Measurements from ENCODE around the gene HTR3A.
A peak's percentile ranks its signal among the peaks of the same experiment; 100 is the strongest.

Gene HTR3A

DNA sequence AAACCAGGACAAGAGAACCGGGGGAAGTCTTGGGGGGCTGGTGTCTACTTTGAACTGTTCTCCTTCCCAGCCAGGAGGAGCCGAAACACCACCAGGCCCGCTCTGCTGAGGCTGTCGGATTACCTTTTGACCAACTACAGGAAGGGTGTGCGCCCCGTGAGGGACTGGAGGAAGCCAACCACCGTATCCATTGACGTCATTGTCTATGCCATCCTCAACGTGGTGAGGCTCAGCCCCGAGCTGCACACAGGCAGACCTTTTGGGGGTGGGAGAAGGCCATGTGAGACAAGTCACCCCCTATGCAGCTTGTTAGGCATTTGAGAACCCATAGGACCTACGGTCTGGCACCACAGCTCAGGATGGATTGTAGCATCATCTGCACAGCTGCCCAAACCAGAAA lies 2.8 kb downstream of the HTR3A start:
- DNase-seq (ENCODE audit: low read depth in 2 of 2, low spot score in 1 of 2) = no peak

DNA sequence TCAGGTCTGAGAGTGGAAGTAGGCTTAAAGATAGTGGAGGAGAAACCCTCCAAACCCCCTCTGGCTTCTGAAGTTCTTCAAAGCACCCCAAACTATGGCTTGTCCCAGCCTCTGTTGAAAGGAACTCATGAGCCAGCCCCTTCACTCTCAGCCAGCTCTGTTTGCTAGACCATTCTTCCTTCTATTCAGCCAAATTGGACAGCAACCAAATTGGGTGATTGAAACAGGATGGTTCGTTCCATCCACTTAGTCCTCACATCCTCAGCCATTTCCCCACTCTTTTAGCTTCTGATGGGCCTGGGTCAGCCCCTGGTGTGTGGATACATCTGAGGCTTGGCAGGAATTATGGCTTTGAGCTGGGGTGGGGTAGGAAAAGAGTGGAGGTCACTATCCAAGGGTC lies 4.5 kb downstream of the HTR3A start:
- no peak for DNase-seq (ENCODE audit: low read depth in 2 of 2, low spot score in 1 of 2)

DNA sequence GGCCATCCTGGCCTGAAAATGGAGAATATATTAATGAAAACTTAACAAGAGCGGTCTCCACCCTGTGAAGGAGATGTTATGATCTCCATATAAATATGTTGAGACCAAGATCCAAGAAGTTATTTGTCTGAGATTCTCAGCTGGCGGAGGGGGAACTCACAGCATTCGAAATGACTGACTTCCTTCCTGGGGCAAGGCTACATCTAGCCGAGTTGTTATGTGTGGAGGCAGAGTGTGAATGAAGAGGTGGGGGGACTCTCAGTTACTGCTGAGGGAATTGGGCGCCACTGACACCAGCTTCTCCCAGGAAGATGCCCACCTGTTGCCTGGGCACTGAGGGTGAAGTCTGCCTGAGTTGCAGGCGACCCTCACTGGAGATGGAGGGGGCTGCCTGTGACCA lies 5.9 kb downstream of the HTR3A start:
- no peak for DNase-seq (ENCODE audit: low read depth in 2 of 2, low spot score in 1 of 2)

DNA sequence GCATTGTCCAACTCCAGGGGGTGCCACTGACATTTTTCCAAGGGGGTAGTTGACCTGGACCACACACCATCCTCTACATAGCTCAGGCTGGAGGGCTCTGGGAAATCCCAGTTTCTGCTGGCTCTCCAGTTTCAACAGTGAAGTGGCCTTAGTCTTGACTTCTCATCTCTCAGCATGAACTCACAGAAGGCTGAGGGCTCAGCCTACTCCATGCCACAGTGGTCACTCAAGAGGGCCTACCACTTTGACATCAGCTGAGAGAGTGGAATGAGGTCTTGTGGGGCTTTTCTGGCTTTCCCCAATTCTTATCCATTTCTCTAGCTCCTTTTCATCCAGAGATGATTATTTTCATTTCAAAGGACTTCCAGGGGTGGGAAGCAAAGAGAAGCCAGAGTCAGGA lies 7.4 kb downstream of the HTR3A start:
- DNase-seq (ENCODE audit: low read depth in 2 of 2, low spot score in 1 of 2) = no peak

DNA sequence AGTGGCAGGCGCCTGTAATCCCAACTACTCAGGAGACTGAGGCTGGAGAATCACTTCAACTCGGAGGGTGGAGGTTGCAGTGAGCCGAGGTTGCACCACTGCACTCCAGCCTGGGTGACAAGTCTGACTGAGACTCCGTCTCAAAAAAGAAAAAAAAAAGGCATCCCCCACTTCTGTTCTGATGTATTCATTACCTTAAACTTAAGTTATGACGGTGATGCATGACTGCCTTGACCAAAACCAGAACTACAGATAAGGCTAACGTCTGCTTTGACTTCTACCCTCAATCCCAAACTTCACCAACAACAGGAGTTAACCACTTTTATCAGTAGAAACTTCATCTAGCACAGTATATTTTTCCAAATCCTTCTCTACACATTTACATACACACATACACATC lies 9.9 kb downstream of the HTR3A start:
- no peak for DNase-seq (ENCODE audit: low read depth in 2 of 2, low spot score in 1 of 2)

DNA sequence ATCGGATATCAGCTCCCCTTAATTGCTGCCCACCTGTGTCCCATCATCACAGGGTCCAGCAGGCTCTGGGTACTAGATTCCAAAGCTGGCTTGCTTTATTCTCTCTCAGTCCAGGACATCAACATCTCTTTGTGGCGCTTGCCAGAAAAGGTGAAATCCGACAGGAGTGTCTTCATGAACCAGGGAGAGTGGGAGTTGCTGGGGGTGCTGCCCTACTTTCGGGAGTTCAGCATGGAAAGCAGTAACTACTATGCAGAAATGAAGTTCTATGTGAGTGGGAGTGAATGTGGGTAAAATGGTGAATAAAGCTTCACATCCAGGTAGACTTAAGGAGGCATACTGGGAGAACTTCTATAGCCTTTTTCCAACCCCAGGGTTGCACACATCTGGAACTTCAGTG lies 11.0 kb downstream of the HTR3A start:
- DNase-seq (ENCODE audit: low read depth in 2 of 2, low spot score in 1 of 2) = no peak

DNA sequence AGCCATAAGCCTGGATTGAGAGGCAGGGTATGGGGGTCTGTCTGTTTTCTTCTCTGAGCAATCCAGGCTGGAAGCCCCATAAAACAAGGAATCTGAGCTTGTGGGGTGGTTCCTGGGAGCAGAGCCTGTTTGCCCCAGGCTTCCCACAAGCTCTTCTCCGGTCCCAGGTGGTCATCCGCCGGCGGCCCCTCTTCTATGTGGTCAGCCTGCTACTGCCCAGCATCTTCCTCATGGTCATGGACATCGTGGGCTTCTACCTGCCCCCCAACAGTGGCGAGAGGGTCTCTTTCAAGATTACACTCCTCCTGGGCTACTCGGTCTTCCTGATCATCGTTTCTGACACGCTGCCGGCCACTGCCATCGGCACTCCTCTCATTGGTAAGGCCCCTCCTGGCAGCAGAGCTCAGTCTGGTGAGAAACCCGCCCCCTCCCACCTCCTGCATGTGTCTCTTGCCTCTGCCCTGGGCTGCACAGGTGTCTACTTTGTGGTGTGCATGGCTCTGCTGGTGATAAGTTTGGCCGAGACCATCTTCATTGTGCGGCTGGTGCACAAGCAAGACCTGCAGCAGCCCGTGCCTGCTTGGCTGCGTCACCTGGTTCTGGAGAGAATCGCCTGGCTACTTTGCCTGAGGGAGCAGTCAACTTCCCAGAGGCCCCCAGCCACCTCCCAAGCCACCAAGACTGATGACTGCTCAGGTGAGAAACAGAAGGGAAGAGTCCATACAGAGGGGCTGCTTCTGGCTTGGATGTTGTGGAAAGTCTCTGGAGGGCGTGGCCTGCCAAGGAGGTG lies 11.6 kb downstream of the HTR3A start:
- no peak for DNase-seq (ENCODE audit: low read depth in 2 of 2, low spot score in 1 of 2)

DNA sequence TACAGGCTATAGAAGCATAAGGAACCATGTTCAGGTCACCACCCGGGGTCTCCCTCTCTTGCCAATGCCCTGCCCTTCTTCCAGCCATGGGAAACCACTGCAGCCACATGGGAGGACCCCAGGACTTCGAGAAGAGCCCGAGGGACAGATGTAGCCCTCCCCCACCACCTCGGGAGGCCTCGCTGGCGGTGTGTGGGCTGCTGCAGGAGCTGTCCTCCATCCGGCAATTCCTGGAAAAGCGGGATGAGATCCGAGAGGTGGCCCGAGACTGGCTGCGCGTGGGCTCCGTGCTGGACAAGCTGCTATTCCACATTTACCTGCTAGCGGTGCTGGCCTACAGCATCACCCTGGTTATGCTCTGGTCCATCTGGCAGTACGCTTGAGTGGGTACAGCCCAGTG lies 14.5 kb downstream of the HTR3A start:
- no peak for DNase-seq (ENCODE audit: low read depth in 2 of 2, low spot score in 1 of 2)

DNA sequence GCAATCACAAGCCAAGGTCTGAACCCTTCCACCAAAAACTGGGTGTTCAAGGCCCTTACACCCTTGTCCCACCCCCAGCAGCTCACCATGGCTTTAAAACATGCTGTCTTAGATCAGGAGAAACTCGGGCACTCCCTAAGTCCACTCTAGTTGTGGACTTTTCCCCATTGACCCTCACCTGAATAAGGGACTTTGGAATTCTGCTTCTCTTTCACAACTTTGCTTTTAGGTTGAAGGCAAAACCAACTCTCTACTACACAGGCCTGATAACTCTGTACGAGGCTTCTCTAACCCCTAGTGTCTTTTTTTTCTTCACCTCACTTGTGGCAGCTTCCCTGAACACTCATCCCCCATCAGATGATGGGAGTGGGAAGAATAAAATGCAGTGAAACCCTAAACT lies 15.0 kb downstream of the HTR3A start:
- no peak for DNase-seq (ENCODE audit: low read depth in 2 of 2, low spot score in 1 of 2)

DNA sequence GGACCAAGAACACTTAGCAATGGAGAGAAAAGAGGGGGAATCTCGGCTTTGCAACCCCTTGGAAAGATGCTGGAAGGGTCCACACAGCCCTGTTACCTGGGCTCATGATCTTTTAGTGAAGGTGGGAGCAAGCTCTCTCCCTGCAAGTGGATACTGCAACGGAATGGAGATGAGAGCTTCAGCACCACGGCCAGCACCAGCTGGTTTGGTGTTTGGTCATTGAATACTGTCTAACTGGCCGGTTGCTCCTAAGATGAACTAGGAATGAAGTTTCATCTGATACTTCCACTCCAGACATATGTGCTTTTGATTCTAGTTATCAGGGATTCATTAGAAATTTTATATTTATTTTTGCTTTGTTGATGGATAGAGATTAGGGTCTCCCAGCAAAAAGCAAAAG lies 16.3 kb downstream of the HTR3A start:
- DNase-seq (ENCODE audit: low read depth in 2 of 2, low spot score in 1 of 2) = no peak

DNA sequence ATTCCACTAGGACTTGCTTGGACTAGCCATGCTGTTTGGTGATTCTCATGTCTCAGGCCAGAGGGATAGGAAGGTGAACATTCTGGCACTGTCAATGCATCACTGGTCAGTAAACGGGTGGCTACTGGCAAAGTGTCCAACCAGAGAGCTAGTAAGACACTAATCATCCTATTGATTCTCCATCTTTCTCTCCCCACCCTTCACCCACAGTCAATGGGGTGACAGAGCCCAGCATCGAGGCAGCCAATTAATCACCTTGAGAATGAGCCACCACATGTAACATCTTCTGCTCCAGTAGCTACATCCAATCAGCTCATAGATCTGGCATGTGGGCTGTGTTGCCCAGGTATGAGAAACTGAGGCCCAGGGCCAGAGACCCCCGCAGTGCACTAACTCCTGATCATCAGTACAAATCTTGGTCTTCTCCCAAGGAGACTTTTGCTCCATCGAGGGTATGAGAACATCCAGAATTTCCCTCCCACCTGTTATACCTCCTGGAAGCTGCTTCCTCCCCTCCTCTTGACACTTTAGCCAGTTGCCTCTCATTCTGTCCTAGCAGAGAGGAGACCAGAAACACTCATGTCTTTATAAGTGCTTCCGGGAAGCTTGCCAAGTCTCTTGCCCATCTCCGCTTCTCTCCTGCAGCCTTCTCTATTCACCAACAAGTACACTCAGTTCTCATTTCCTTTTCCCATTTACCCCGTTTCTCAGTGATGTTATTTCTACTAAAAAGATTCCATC lies 17.0 kb downstream of the HTR3A start:
- no peak for DNase-seq (ENCODE audit: low read depth in 2 of 2, low spot score in 1 of 2)

DNA sequence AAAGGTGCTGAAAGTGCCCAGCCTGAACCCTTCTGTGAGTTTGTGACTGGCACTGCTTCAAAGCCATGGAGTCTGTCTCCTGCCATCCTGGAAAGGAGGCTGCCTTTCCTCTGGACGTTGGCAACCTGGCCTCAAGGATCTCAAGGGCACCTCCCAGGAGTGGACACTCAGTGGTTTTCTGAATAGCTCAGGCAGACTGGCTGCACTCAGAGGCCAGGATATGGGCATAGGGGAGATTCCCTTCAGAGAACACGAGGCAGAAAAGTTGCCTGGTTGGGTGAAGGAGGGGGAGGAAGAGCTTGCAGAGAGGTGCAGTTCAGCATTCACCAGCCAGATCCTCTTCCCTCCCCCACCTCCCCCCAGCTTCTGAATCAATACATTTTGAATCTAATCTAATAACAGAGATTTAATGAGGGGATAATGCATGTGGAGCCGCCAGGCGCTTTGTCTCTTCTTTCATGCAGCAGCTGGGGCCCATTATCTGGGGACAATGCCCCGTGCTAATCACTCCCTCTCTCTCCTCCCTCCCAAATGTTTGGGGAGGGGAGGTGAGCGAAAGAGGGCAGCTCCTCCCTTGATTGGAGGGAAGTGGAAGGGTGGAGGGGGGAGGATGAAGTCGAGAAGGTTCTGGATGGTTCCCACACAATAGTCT lies 17.7 kb downstream of the HTR3A start:
- DNase-seq (ENCODE audit: low read depth in 2 of 2, low spot score in 1 of 2) = no peak

DNA sequence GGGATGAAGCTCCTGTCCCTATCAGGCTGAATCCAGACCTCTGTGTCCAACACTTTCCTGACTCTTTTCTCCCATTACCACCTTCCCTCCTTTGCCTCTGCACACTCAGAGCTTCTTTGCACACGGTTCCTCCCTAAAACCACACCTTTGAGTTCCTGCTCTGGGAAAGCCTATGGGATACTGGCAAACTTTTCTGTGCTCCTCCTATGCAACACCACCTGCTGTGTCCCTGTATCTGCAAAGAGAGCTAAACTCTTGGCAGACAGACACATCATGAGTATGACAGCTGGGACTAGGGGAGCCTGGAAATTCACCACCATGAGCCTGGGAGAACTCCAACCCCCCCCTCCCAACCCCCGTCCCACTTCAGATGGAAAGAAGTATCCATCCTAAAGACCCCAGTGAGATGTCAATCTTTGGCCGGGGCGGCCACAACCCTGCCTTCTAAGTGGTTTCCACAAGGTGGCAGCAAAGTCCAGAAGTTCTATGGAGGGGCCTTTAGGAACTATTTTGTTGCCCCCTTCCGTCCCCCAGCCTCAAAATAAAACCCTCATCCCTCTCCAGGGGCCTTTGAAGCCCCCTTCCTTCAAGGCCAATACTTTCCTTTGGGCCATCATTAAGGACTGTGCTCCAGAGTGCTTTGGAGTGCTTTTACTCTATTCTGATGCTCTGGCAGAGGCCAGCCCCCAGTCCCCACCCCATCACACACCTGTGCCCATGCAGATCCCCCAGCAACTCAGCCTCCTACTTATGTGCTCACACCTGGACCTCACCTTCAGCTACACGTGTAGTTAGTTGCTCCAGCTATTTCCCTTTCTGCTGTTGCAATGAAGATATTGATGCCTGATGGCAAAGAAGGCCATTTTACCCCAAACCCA lies 19.4 kb downstream of the HTR3A start:
- peak in 1 of 2 donors; percentile 10 for DNase-seq (ENCODE audit: low read depth in 2 of 2, low spot score in 1 of 2)

DNA sequence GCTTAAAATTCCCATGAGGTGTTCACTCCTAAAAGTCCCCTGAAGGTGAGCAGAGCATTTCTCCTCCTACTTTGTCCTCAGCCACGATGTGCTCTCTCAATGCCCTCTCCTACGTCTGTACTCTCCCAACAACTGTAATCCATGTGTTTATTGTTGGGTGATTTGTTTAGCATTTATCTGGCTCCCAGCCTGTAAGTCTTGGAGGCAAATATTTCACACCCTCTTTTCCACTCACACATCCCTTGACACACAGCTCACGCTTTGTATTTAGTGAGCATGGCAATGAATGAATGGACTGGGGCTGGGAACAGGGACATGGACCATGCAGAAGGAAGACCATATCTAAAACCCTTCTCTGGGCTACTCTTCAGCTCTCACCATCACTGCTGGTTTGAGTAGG lies 22.6 kb downstream of the HTR3A start:
- DNase-seq (ENCODE audit: low read depth in 2 of 2, low spot score in 1 of 2) = no peak

DNA sequence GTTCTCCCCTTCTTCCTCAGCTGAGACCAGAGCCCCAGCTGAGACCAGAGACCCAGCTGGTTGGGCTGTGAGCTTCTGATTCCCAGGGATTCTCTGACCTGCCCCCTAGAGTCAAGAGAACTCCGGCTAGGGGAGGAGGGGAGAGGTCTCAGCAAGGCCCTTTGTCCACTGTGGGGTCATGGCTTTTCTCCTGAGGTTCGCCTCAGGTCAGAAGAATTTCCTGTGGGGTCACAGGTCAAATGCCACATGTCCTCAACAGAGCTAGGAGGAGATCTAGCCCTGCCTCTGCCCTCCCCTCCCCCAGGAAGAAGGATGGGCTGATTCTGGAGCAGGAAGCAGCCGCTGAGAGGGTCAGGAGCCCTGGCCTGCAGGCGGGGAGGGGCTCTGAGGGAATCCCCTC lies 23.7 kb downstream of the HTR3A start:
- no peak for DNase-seq (ENCODE audit: low read depth in 2 of 2, low spot score in 1 of 2)

DNA sequence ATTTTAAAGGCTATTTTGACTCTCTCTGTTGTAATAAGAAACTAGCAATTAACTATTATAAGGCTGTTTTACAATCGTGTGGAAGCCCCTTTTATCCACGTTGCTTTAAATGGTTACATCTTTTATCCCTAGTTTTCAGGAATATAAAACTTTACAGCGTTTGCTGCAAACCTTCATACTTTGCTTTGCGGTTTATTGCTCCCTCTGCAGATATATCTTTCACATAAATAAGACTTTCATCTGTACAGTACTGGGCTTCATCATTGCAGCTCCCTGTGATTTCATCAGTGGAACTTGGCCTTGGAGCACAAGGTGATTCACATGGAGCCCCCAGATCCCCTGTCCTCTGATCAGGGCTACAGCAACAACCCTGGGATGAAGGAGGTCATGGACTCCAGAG lies 25.6 kb downstream of the HTR3A start:
- no peak for DNase-seq (ENCODE audit: low read depth in 2 of 2, low spot score in 1 of 2)

DNA sequence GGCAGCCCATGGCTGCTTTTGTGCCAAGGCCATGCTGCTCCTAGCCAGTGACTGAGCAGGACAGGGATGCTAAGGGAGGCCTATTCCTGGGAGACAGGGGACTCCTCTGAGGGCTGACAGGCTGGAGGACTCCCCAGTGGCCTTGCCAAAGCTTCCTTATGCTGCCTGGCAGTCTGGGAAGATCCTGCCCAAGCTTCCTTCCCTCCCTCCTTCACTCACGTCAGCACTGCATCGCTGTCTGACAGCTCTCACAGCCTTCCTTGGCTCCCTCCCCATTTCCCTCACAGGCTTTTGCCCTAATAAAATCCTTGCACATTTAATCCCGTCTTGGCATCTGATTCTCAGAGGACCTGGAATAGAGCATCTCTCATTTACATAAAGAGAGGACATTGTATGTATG lies 26.5 kb downstream of the HTR3A start:
- no peak for DNase-seq (ENCODE audit: low read depth in 2 of 2, low spot score in 1 of 2)

DNA sequence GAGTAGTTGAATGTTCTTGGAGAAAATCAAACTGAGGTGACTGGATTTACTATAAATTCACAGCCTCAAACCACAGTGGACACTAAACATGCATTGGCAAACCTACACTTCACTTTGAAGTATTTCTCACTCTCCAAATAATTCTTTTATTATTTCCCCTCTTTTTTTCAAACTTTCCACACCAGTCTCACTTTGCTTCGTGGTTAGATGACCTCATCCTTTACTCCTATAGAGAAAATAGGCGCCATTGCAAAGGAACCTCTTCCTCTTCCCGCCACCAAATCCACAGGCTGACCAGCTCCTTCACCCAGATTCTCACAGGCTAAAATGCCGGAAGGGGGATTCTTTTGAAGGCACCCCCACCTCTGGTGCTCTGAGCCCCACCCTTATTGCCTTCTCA lies 33.4 kb downstream of the HTR3A start:
- no peak for DNase-seq (ENCODE audit: low read depth in 2 of 2, low spot score in 1 of 2)

DNA sequence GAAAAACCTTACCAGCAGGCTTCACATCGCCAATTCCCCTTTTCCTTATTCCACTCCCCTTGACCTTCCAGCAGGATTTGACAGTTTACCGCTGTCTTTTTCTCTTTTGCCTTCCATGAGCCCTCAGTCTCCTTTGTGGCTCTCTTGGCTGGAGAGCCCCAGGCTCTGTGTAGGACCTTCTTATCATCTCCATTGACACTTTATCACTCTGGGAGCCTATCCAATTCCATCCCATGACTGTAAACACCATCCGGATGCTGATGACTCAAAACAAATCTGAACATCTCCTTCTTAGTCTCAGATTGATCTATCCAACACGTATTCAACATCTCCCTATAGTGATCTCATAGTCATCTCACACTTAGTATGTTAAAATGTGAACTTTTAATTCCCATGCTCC lies 36.0 kb downstream of the HTR3A start:
- DNase-seq (ENCODE audit: low read depth in 2 of 2, low spot score in 1 of 2) = no peak

DNA sequence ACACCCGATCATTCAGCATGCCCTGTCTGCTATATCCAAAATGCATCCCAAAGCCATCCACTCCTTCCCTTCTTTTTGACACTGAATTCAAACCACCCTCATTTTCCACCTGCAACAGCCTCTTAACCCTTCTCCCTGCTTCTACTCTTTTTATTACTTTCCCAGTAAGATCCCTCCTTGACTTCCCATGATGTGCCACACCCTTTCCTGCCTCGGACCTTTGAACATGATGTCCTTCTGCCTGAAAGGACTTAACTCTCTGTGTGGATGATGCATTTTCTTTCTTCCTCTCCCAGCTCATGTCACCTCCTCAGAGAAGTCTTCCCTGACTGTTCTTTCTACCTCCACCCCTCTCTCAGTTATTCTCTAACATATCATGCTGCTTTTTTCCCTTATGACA lies 36.5 kb downstream of the HTR3A start:
- DNase-seq (ENCODE audit: low read depth in 2 of 2, low spot score in 1 of 2) = no peak

DNA sequence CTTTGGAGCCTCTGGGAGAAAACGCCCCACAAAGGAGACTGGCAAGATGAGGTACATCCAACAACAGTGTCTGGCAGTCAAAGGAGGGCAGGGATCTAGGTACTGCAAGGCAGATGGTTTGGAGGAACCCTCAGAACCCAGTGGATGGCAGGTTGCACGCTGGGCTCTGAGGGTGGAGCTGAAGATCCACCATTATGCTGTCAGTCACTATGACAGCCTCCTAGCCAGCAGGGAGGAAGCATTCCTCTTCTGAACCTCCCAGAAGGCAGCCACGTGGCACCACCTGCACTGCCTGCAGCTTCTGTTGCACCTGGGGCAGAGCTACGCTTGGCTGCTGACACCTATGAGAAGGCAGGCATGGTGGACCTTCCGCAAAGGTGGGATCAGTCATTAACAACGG lies 40.2 kb downstream of the HTR3A start:
- DNase-seq (ENCODE audit: low read depth in 2 of 2, low spot score in 1 of 2) = no peak

Data from stimulated activated CD8-positive, alpha-beta memory T cell treated with anti-CD3 and anti-CD28 coated beads, Interleukin-4, amount 100 ng/mL, for 4 hours (primary cell).